ENCODE measurements around the gene COA5.

COA5 gene

GRCh38 chr2:98554116-98554861 lies 54.0 kb downstream of the COA5 start:
- H3K4me3 ChIP-seq (ENCODE audit: low read depth, low read length) = no peak overlapping the region

DNA sequence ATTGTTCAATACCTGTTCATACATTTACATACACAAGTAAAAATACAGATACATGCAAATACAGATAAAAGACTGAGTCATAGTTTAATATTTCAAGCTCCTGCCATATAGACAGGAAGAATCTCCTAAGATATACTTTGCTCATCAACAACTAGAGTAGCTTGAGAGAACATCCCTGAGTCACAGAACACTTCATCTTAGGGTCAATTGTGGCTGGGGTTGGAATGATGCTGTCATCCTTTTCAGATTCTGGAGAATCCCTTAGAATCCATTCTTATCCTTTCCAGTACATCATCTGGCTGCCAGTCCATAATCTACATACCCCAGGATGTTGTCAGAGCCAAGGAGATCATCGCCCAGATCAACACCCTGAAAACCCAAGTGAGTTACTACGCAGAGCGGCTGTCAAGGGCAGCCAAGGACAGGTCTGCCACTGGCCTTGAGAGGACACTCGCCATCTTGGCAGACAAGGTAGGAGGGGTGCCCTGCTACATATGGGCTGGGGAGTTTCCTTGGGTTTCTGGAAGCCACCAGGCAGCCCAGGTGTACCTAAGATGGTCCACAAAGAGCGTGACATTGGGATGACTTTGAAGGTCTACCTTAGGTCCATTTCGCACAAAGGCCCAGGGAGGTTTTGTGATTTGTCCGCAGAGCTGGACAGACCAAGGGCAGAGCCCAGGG lies 55.7 kb downstream of the COA5 start:
- no peak overlapping the region for H3K4me3 ChIP-seq (ENCODE audit: low read depth, low read length)

- H3K4me3 ChIP-seq (ENCODE audit: low read depth, low read length) = no peak overlapping the region
Observed at GRCh38 chr2:98551316-98551715, 57.0 kb downstream of the COA5 start.

GRCh38 chr2:98550165-98550564 lies 58.1 kb downstream of the COA5 start:
- no peak overlapping the region for H3K4me3 ChIP-seq (ENCODE audit: low read depth, low read length)

All from iPS-11a (cell line).